GM20431 (cell line): ENCODE results near the gene PRPF6.

Experiments
- in situ Hi-C: fragments of 300-500 bp; cut with MseI, MboI; formaldehyde crosslinking; loops from one replicate; pipeline ENCODE4 v1.15.0; 2020; ENCODE audit warnings: low sequenced_read_pairs; ENCODE audit not compliant: unreplicated experiment

Gene PRPF6, protein sequence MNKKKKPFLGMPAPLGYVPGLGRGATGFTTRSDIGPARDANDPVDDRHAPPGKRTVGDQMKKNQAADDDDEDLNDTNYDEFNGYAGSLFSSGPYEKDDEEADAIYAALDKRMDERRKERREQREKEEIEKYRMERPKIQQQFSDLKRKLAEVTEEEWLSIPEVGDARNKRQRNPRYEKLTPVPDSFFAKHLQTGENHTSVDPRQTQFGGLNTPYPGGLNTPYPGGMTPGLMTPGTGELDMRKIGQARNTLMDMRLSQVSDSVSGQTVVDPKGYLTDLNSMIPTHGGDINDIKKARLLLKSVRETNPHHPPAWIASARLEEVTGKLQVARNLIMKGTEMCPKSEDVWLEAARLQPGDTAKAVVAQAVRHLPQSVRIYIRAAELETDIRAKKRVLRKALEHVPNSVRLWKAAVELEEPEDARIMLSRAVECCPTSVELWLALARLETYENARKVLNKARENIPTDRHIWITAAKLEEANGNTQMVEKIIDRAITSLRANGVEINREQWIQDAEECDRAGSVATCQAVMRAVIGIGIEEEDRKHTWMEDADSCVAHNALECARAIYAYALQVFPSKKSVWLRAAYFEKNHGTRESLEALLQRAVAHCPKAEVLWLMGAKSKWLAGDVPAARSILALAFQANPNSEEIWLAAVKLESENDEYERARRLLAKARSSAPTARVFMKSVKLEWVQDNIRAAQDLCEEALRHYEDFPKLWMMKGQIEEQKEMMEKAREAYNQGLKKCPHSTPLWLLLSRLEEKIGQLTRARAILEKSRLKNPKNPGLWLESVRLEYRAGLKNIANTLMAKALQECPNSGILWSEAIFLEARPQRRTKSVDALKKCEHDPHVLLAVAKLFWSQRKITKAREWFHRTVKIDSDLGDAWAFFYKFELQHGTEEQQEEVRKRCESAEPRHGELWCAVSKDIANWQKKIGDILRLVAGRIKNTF

DNA sequence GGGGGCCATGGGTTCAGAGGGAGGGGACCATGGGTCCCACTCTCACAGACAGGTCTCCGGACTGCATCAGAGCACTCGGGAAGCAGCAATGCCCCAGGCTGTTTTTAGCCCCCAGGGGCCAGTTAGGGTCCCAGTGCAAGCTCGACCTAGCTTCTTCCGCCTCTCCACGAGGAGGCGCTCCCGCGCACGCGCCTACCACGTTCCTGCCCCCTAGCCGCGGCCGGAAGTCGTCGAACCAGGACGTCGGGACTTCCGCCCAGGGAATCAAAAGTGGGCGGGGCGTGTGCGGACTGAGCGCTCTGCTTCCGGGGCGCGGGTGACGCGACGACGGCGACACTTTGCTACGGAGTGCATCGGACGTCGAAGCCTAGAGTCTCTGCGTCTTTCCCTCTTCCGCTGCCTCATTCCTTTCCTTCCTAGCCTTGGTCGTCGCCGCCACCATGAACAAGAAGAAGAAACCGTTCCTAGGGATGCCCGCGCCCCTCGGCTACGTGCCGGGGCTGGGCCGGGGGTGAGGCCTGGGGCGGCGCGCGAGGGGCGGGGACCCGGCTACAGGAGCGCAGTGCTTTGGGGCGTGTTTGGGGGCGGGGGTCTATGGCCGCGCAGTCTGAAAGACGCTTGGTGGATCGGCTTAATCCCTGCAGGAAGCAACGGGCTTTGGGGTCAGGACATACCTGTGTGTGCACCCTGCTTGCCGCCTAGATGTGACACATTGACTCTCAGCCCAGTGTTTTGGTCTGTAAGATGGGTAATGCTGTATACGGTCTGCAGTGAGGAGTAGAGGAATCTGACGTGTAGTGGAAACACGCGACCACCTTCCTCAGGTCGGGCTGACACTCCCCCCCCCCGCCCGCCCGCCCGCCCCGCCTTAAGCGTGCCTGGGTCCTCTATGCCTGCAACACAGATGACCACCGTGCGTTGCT is at the start of gene PRPF6:
Gene PRPF6, plus strand, starts transcription at position 327 of the 923 bp plus-strand sequence. Its CDS starts 114 bp downstream, at position 441.
- in situ Hi-C loops, result no loop called here

DNA sequence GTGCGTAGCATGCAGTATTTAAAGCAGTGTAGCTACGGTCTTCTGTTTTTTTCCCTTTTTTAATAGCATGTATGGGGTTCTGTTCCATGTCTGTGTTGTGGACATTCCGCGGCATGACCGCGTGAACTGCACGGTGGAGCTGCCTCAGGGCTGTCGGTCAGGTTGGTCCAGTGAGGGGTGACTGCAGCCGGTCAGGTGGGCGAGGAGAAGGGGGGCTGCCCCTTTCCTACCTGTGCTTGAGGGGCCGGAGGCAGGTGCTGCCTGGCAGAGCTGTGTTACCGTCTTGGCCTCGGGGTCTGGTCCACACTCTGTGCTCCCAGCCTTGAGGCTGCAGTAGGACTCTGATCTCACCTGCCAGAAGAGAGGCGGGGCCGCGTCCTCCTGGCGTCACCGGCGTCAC is 49.2 kb upstream of the PRPF6 start:
- in situ Hi-C loops, result no loop called here

DNA sequence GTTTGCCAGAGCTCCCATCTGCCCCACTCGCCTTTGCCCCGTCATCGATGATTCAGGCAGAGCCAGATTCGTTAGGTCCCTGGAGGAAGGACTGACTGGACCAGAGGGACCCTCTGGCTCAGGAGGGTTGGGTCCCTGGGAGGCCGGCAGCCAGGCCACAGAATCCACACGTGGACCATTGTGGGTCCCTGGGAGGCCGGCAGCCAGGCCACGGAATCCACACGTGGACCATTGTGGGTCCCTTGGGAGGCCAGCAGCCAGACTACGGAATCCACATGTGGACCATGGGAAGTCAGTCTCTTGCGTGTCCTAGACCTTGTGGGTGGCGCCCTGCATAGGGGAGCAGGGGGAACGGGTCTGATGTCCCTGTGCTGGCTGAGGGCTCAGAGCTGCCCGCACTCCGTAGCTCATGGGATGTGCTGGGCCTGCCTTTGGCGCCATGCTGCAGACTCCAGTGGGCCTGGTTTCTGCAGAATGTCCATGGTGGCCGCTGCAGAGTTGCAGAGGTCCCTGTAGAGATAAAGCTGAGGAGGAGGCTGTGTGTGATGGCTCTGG is 48.2 kb upstream of the PRPF6 start:
- in situ Hi-C loops, result no loop called here

DNA sequence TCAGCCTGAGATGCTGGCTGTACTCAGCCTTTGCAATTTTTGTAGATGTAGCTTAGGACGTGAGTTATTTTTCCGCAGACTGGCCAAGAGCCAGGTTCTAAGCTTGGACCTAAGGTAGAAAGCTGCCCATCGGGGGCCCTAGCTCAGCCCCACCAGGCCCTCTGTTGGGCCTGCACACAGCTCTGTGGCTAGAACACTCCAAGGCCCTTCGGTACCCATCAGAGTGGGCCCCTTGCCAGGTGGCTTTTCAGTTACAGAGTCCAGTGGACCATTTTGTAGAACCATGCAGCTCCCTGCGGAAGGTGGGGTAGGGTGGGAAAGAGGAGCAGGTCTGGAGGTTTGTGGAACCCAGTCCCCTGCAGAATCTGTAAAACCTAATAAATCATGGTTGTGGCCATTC is 47.3 kb upstream of the PRPF6 start:
- in situ Hi-C loops, result no loop called here

DNA sequence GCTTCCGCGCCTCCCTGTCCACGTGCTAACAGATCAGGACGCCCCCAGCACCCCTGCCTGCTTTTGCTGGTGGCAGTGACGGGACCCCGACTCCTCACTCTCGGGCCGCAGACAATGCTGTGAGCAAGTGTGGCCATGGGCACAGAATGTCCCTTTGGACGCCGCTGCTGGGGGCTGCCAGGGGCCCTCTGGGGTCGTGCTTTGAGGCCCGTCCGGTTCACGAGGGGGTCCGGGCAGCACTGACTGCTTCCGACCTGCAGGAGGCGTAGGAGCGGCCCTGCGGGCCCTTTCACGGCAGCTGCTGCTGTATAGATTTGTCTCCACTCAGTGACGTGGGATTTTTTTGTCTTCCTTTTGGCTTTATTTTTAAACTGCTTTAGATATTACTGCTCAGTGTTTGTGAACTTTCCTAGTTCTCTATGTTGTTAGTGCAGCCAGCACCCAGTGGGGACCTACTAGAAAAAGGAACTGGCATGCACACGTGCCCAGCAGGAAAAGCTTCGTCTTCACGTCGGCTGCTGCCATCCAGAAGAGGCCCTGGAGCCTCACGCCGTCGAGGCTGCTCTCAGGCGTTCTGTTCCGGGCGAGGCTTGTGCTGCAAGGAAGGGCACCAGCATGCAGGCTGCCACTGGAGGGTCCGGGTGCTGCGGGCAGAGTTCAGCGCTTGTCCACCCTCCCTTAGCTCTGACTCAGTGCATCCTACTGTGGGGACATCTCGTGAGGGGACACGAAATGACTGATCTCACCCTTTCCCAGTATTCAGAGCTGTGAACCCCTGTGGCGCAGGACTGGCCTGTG is 46.5 kb upstream of the PRPF6 start:
- in situ Hi-C loops, result no loop called here

DNA sequence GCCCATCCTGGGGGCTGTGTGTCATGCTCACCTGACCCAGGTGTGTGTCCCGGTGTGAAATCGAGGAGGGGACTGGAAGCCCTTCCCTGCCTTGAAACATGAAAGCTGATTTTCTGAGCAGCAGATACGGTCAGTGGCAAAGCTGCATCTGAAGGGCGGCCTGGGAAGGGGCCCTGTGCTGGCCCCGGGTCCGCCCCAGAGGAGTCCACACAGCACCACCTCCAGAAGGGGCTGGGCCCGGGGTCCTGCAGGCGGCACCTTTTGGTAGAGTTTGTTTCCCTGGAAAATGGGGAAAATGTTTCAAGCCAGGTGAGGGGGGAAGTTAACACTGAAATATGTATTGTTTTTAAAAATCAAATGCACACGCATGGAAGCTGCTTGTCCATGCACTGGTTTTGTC is 45.5 kb upstream of the PRPF6 start:
- in situ Hi-C loops, result no loop called here

DNA sequence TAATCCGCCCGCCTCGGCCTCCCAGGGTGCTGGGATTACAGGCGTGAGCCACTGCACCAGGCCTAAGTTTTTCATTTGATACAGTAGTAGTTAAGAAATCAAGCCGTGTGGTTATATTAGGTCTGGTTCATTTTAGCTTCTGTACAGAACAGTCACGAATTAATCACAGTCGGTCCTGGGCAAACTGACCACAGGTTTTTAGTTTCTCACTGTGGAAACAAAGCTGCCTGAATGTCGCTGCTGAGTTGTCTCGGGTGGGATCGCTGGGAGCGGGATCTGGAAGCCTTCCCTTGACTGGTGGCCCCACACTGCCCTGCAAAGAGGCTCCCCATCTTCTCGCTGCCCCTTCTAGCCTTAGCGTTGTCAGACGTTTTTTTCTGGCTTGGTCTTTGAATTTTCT is 43.3 kb upstream of the PRPF6 start:
- in situ Hi-C loops, result no loop called here

DNA sequence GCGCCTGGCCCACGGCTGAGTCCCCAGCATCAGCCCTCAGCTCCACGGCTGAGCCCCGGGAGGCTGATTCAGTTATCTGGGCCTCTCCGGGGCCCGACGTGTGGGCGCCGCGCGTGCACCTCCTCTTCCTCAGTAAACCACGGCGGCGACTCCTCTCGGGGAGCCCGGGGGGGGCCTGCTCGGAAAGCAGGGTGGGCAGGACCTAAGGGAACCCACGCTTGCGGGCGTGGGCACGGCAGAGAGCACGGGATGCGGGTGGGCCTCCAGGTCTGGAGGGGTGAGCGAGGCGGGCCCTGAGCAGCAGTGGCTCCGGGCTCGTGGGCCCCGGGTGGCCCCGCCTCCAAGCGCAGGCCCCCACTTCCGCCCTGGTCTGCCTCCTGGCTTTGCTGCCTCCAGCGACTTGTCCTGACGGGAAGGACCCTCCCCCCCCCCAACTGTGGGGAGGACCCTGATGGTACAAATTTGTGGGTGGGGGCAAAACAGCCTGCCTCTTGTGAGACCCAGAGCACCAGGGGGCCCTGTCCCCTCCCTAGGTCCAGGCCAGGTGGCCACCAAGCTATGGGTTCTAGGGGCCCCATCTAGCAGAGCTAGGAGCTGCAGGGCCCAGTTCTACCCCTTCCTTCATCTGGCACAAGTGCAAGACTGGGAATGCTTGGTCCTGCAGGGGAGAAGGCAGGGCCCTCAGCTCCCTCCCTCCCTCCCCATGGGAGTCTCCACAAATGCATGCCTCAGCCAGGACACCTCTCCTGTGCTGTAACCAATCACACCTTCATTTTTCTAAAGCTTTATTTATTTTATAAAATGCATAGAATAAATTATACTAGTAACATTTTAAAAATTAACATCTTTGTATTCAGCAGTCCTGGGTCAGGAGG is 41.6 kb upstream of the PRPF6 start:
- in situ Hi-C loops, result no loop called here

DNA sequence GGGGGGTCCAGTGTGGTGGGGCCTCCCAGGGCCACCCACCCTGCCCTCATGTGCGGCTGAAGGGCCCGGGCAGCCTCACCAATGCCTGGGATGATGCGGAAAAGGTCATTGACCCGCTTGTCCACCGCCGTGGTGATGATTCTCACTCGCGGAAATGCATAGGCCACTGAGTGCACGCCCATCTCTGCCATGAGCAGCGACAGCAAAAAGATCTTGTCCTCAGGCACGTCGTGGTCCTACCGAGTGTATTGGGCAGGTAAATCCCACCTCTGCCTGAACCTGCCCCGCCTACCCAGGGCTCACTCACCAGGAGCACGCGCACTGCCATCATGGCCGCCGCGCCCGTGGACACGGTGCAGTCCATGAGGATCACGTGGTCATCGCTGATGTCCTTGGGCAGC is 40.9 kb upstream of the PRPF6 start:
- in situ Hi-C loops, result no loop called here

DNA sequence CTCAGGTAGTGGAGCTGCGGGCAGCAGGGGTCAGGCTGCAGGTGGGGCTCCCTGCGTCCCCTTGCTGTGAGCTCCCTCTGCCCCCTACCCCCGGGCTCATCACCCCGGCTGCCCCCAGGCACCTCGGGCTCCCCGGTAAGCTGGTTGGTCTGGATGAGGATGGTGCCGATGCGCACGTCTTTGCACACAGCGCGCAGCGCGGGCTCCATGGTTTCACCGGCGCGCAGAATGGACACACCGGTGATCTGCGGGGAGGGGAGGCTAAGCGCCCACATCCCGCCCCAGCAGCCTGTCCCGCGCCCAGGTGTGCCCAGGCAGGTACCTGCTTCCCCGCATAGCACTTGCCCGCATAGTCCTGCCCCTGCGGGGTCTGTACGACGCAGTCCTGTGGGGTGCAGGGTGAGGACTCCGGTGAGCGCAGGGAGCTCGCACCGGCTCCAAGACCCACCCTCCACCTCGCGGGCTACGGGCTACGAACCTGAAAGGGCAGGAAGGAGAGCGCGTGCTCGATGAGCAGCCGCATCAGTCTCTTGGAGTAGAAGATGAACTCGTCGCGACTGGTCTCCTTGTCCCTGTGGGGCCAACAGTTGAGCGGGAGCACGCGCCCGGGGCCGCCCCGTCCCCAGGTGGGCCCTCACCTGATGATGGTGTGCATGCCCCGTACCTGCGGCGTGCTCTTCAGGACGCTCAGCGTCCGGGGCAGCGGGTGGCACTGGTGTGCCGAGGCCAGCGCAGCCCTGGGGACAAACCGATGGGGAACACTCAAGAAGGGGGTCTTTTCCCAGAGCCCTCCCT is 40.3 kb upstream of the PRPF6 start:
- in situ Hi-C loops, result no loop called here

DNA sequence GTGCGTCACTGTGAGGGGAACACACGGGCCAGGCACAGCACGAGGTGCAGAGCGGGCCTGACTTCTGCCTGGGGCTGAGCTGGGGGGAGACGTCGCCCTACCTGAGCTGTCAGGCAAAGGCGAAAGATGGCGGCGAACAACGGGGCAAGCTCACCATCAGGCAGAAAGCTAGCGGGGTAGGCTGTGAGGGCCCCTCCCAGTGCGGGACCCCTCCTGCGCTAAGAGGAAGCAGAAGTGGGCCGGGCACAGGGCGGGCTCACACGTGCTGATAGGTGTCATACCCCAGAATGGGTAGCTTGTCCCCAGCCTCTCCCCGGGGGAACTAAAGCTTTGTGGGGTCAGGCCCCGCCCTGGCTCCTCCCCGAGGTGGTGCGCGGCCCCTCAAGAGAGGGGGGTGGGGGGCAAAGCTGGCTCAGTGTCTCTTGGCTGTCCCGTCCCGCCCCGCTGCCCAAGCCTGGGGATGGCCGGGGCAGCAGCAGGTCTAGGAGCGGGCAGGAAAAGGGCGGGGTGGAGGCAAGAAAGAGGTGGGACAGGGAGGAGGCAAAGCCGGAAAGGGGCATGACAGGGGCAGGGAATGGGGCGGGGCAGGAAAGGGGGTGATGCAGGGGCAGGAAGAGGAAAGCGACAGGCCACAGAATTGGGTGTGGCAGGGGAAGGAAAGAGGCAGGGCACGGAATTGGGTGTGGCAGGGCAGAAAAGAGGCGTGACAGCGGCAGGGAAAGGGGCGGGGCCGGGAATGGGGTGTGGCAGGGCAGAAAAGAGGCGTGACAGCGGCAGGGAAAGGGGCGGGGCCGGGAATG is 39.5 kb upstream of the PRPF6 start:
- in situ Hi-C loops, result no loop called here

DNA sequence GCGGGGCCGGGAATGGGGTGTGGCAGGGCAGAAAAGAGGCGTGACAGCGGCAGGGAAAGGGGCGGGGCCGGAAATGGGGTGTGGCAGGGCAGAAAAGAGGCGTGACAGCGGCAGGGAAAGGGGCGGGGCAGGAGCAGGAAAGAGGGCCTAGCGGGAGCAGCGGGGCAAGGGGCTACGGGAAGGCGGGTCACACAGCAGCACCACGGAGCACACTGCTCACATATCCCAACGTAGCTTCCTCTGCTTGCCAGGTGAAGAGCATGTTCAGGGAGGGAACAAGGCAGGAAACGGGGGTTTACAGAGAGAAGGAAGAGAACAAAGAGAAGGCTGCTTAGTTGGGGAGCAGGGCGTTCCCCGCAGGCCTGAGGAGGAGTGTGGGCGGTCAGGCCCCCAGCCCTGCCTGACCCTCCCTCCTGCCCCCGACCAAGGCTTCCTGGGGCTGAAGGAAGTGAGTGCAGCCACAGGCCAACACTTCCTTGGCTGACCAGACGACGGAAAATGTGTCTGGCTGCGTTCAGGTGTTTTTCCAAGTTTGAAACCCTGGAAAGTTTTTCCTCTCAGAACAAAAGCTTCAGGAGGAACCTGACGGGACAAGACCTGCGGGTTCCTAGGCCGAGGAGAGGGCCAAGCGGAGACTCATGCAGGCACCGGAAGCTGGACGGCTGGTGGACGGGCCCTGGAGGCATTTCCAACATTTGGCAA is 38.5 kb upstream of the PRPF6 start:
- in situ Hi-C loops, result no loop called here

DNA sequence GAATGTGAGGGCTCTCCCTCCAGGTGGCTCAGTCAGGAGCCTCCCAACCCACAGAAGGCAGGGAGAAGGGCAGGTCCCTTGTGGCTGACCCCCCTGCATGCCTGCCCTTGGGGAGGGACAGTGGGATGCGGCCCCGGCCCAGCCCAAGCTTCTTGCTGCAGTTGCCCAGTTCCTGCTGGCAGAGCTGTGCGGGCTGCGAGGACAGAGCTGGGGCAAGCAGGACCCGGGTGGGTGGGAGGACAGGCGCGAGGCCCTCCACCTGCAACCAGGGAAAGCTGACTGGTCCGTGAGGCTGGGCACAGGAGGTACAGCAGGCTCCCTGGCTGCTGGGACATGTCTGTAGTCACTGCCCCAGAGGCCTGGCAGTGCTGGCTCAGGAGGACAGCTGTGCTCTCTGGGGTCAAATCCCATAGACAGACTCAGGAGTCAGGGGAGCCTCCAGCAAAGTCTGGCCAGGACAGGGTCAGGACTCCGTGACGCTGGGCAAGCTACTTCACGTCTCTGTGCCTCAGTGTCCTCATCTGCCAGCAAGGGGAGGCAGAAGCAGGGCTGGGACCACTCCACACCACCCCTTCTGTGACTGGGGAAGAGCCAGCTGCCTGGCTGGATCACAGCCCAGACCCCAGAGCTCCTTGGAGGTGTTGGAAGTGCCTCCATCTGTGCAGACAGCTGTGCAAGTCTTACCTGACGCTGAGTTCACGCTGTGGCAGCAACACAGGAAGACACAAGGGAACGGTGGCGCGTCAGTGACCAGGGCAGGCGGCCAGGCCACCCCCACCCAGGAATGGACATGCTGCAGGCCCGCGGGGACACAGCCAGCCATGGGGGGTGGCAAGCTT is 37.7 kb upstream of the PRPF6 start:
- in situ Hi-C loops, result no loop called here

DNA sequence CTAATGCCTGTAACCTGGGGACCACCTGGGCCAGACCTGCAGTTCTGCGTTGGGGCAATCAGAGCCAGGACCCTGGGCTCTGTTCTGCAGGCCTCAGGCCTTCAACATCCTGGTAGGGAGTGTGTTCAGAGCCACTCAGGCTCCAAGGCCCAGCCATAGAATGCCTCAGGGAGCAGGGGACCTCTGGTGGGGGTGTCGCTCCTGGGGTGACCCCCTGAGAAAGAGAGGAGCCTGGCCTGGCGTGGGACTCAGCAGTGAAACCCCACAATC is 37.2 kb upstream of the PRPF6 start:
- in situ Hi-C loops, result no loop called here
